ENCODE results near the gene ZNF747.

Gene ZNF747

DNA sequence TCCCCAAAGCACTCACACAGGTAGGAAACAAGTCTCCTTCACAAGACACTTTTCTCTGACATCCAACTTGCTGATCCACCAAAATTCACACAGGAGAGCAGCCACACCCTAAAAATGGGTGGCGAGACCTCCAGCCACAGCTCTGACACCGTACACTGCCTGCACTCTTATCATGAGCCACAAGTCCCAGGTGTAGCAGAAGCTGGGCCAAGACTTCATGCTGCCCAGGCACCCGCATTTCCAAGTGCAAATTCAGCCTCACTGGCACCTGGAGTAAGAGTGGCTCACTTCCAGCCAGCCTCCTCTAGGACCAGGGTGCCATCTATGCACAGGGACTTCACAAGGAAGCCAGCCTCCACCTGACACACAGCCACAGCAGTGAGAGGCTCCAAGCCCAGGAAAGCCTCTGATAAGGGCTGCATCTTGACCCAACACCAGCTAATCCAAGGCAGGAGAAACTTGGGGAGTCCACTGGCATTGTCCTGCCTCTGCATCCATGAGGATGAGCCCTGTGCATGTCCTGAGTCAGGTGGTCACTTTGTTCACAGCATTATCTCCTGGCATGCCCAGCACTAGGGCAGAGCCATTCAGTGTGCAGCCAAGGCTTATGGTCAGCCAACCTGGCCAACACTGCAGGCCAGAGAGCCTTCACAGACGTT, 5.7 kb downstream of the ZNF747 start:
- DNase-seq (ENCODE audit: low read depth) = no peak
- no peak overlapping the region for H3K4me3 ChIP-seq (ENCODE audit: low read length)
- TF ChIP-seq, protein P1, sequence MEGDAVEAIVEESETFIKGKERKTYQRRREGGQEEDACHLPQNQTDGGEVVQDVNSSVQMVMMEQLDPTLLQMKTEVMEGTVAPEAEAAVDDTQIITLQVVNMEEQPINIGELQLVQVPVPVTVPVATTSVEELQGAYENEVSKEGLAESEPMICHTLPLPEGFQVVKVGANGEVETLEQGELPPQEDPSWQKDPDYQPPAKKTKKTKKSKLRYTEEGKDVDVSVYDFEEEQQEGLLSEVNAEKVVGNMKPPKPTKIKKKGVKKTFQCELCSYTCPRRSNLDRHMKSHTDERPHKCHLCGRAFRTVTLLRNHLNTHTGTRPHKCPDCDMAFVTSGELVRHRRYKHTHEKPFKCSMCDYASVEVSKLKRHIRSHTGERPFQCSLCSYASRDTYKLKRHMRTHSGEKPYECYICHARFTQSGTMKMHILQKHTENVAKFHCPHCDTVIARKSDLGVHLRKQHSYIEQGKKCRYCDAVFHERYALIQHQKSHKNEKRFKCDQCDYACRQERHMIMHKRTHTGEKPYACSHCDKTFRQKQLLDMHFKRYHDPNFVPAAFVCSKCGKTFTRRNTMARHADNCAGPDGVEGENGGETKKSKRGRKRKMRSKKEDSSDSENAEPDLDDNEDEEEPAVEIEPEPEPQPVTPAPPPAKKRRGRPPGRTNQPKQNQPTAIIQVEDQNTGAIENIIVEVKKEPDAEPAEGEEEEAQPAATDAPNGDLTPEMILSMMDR (conservative IDR thresholded peaks at IDR 0.05; ENCODE audit: low read length) = no peak

DNA sequence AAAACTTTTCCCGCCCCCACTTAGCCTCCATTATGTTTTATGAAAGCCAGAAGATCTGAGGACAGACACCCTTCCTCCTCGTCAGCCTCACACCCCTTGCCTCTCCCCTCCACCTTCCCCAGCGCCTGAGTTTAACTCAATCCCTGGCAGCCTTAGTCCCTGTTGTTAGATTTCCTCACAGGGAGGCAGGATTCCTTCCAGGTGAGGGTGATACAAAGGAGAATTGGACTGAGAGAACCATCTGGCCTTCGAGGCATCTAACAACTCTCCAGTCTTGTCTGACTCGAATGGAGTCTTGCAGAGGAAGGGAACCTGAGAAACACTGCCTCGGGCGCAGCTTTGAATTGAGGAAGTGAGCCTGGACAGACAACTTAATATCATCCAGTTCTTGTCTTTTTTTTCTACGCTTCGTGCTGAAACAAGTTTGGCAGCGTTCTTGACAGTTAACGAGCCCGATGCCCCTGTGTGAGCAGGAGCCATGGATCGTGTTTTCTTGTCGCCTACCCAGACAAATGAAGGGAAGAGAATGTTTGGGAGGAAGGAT, 7.0 kb downstream of the ZNF747 start:
- peak overlapping the region; percentile 47 for H3K4me3 ChIP-seq (ENCODE audit: low read length)
- TF ChIP-seq, protein P1 (conservative IDR thresholded peaks at IDR 0.05; ENCODE audit: low read length) = no peak
- no peak for DNase-seq (ENCODE audit: low read depth)

DNA sequence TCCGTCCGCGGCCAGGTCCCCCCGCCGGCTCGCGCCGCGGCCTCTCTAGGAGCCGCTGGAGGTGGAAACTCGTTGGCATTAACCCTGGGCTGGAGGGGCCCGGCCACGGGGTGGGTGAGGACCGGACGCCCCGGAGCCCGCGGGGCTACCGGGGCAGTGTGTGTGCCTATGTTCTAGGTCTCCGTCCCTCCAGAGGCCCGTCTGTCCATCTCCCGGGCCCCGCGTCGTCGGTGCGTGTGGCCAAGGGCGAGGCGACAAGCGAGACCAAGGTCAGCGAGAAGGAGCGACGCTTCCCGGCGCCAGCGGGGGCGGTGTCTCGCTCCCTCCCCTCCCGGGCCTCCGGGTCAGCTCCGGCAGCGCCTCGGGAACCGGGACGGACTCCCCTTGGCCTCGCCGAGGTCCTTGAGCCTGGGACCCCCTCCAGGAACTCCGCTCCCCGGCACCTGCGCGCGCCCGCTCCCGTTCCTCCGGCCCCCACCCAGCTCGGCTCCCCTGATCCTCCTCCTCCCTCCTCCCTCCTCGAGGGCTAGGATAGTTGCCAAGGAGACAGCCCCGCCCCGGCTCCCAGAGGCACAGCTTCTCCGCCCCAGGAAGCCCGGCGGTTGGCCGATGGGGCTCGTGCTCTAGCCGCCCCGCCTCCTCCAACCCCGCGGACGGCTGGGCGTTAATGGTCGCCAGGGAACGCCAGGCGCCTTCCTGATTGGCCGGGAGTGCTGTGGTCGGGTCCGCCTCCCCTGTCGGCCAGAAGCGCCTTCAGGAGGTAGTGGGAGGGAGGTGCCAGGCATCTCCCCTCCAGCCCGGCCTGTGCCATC, 7.6 kb downstream of the ZNF747 start:
- TF ChIP-seq, protein P1 (conservative IDR thresholded peaks at IDR 0.05; ENCODE audit: low read length) = peak; percentile 42
- DNase-seq (ENCODE audit: low read depth) = peak; percentile 96
- H3K4me3 ChIP-seq (ENCODE audit: low read length) = peak overlapping the region; percentile 82

DNA sequence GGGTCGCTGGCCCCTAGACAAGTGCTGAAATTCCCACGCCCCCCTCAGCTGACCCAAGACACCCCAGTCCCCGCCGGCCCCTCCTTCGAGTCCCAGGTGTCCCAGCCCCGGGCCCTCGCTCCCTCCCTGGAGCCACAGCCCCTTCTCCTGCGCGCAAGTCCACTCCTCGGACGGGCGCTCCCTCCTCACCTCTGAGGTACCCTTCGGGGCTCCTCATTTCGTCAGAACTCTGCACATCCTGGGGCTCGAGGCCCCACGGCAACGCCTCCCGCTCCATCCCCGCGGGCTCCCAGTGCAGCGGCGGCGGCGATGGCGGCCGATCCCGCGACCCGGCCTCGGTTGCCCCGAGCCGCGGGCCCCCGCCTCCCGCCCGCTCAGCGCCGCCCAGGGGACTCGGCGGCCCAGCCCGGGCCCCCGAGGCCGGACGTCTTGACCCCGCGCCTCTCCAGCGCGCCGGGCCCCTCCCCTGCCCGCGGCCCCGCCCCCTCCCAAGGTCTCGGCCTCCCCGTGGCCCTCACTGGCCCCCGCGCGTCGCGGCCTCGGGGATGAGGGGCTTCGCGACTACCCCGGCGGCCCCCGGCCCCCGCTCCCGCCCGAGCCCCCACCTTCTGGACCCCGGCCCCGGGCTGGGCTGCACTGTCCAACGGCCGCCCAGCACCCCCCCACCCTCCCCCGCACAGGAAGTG, 8.4 kb downstream of the ZNF747 start, which contains the start of gene ZNF768:
TSS of gene ZNF768 (minus strand) at position 430 of the 686 bp plus-strand sequence. CDS start at position 277, 153 bp downstream.
- no peak for DNase-seq (ENCODE audit: low read depth)
- peak within 1 kb of the TSS; percentile 82 for H3K4me3 ChIP-seq (ENCODE audit: low read length)
- TF ChIP-seq, protein P1 (conservative IDR thresholded peaks at IDR 0.05; ENCODE audit: low read length) = no peak

DNA sequence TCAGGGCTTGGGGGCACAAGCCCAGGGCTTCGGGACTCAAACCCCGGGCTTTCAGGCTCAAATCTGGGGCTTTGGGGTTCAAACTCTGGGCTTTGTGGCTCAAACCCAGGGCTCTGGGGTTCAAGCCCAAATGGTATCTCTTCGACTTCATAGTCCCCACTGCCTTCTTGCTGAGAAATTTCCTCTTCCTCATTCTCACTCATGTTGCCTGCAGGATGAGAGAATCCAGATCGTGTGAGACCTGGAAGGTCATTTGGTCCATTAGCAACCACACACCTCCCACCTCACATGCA, 8.9 kb downstream of the ZNF747 start:
- DNase-seq (ENCODE audit: low read depth) = peak; percentile 13
- TF ChIP-seq, protein P1 (conservative IDR thresholded peaks at IDR 0.05; ENCODE audit: low read length) = no peak
- peak overlapping the region; percentile 69 for H3K4me3 ChIP-seq (ENCODE audit: low read length)

DNA sequence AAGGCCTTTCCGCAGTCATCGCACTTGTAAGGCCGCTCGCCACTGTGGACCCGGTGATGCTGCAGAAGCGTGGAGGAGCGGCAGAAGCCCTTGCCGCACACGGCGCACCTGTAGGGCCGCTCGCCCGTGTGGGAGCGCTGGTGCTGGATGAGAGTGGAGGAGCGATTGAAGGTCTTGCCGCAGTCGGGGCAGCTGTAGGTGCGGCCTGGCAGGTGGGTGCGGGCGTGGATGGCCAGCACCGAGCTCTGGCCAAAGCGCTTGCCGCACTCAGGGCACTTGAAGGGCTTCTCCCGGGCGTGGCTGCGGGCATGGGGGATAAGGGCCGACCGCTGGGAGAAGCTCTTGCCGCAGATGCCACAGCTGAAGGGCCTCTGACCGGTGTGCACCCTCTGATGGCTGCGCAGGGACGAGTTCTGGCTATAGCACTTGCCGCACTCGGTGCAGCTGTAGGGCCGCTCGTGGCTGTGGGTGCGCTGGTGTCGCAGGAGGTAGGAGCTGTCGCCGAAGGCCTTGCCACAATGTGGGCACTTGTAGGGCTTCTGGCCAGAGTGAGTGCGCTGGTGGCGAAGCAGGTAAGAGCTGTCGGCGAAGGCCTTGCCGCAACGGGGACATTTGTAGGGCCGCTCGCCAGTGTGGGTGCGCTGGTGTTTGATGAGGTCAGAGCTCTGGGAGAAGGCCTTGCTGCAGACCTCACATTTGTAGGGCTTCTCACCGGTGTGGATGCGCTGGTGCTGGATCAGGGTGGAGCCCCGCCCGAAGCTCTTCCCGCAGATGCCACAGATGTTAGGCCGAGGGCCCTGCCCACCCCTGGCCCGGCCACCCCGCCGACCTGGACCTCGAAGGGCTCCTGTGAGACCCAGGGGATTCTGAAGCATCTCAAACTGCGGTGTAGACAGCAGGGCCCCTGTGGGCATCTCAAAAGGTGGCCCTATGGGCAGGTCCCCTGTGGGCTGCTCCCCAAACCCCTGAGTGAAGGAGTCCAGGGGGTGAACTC, 9.8 kb downstream of the ZNF747 start:
- DNase-seq (ENCODE audit: low read depth) = no peak

More for the DNA sequence above, 9.8 kb downstream of the ZNF747 start:
- H3K4me3 ChIP-seq (ENCODE audit: low read length) = no peak overlapping the region
- TF ChIP-seq, protein P1 (conservative IDR thresholded peaks at IDR 0.05; ENCODE audit: low read length) = no peak

Measured in AG10803 (cell line).